ENCODE data around the gene TIMM50.

DNA sequence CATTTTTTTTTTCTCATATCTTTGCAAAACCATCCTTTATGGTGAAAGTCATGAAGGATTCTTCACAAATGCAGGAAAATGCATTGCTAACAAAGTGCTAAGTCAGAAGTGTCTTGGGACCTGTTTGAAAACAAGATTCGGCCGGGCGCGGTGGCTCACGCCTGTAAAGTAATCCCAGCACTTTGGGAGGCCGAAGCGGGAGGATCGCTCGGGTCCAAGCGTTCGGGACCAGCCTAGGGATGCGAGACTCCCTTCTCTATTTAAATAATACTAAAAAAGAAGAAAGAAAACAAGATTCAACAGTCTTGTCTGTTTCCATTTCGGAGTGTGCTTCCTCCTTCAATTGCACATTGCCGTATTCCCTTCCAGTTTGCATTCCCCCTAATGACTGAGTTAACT lies 51.2 kb downstream of the TIMM50 start:
- TF ChIP-seq, protein P1, sequence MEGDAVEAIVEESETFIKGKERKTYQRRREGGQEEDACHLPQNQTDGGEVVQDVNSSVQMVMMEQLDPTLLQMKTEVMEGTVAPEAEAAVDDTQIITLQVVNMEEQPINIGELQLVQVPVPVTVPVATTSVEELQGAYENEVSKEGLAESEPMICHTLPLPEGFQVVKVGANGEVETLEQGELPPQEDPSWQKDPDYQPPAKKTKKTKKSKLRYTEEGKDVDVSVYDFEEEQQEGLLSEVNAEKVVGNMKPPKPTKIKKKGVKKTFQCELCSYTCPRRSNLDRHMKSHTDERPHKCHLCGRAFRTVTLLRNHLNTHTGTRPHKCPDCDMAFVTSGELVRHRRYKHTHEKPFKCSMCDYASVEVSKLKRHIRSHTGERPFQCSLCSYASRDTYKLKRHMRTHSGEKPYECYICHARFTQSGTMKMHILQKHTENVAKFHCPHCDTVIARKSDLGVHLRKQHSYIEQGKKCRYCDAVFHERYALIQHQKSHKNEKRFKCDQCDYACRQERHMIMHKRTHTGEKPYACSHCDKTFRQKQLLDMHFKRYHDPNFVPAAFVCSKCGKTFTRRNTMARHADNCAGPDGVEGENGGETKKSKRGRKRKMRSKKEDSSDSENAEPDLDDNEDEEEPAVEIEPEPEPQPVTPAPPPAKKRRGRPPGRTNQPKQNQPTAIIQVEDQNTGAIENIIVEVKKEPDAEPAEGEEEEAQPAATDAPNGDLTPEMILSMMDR (IDR thresholded peaks at IDR 0.05 in 4 of 5, conservative IDR thresholded peaks at IDR 0.05 in 1 of 5) = no peak
- no peak for TF ChIP-seq POLR2A (IDR thresholded peaks at IDR 0.05)

Data from gastrocnemius medialis (tissue), 4 donors.